NCI-H446 (cell line): ENCODE measurements around the gene BAG2.
A peak's percentile ranks its signal among the peaks of the same experiment; 100 is the strongest.

ENCODE experiments used
- DNase-seq, 2 experiments: peaks; one replicate each; lab custom pipeline; 2025; lab: John Stamatoyannopoulos, UW

The BAG2 gene

GRCh38 chr6:57221936-57222742 lies 50.0 kb downstream of the BAG2 start, which contains the start of gene RAB23:
Gene RAB23 (minus strand): TSS chr6:57222307. CDS start chr6:57210380, 11,927 bp downstream.
- peak; percentile 85 to 94 for DNase-seq

- no peak for DNase-seq
Observed at GRCh38 chr6:57222743-57223077, 50.6 kb downstream of the BAG2 start.

GRCh38 chr6:57224769-57225515 lies 52.8 kb downstream of the BAG2 start:
- DNase-seq = no peak

GRCh38 chr6:57226221-57226620 lies 54.1 kb downstream of the BAG2 start:
- no peak for DNase-seq
